ENCODE results near the gene KLRC1.
"Not testable (repeated sequence)": the region's sequence is repeated elsewhere in the genome, so short reads cannot be mapped to it uniquely, and the experiment has no call there.

Gene KLRC1

DNA sequence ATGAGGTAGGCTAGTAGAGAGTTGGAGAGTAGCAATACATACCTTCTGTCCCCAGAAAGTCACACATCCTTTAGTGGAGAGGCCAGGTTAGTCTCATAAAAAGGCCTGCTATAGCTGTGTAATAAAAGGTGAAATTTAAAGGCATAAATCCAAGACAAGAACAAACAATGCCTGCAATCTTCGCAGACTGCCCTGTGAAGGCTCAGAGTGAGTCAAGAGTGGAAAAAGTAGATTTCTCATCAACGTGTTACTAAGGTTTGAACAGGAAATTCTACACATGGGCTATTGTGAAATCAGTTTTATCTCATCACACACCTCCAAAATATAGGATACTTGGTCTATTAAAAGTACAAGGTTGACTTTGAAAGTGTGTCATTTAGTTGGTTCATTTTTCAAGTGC, at the start of gene KLRC1:
Gene KLRC1, minus strand, starts transcription at position 222 of the 400 bp plus-strand sequence. CDS start 2,221 bp downstream, outside the sequence.
- no peak for DNase-seq

DNA sequence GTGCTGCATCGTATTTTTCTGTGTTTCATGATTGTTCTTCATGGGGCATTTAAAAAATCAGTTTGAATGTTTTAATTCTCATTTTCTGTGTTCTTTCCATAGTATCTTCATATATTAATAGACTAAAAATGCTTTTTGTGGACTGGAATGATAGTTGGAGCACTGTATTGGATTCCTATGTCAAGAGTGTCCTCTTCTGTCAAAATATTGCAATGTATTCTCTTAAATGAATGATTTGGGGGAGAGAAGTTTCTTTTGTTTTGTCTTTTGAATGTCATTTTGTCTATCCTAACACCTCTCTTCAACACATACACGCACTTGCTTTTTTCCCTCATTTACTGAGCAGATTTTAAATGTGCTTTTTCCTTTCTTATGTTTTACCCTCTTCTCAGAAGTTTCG, 47.9 kb upstream of the KLRC1 start:
- DNase-seq: no peak

- no peak for DNase-seq
Measured at GRCh38 chr12:10498042-10498441, 44.9 kb upstream of the KLRC1 start.

DNA sequence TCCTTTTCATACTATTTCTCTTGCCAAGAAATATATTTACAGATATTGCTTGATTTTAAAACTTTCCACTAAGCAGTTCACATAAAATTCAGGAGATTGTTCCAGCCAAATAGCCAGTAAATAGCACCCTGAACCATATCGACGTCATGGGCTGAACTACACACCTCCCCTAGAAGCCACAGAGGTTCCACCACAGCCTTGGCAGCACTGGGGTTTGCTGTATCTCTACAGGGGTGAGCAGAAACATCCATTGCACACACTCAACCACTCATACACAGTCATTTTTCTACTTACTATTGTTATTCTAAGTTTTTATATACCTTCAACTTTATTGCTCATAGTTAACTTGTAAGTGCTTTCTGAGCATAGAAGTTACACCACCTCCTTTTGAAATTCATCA, 44.4 kb upstream of the KLRC1 start:
- no peak for DNase-seq

DNA sequence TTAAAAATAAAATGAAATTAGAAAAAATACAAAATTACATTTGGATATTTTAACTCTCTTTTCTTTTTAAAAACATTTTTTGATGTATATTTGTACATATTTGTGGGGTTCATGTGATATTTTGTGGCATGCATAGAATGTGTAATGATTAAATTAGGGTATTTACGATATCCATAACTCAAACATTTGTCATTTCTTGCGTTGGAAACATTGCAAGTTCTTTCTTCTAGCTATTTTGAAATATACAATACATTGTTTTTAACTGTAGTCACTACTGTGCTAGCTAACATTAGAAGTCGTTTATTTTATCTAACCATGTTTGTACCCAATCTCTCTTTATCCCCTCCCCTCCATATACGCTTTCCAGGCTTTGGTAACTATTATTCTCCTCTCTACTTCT, 38.6 kb upstream of the KLRC1 start:
- DNase-seq: no peak

- not testable (repeated sequence) for DNase-seq
Measured at GRCh38 chr12:10487328-10487727, 34.2 kb upstream of the KLRC1 start.

DNA sequence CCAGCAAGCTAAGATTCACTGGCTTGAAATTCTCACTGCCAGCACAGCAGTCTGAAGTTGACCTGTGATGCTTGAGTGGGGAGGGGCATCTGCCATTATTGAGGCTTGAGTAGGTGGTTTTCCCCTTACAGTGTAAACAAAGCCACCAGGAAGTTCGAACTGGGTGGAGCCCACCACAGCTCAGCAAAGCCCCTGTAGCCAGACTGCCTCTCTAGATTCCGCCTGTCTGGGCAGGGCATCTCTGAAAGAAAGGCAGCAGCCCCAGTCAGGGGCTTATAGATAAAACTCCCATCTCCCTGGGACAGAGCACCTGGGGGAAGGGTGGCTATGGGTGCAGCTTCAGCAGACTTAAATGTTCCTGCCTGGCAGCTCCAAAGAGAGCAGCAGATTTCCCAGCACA, 28.7 kb upstream of the KLRC1 start:
- not testable (repeated sequence) for DNase-seq

GRCh38 chr12:10472808-10473207, 19.6 kb upstream of the KLRC1 start:
- not testable (repeated sequence) for DNase-seq

DNA sequence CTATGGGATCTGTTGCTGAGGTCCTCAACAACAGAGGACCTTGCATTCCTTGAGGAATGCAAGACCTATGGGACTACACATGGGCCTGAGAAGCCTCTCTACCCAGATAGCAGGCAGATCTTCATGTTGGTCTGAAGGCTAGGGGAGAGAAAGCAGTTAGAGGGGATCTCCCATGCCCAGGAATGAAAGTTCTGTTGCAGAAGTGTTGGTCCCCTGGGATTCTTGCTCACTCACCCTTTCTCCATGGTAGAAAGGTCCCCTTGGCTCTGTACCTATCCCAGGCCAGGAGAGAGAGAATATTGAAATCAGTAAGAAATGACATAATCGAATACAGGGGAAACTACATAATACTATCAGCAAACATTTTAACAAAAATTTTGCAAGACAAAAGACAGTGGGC, 16.5 kb upstream of the KLRC1 start:
- DNase-seq: no peak

GRCh38 chr12:10466311-10466710, 13.1 kb upstream of the KLRC1 start:
- no peak for DNase-seq

DNA sequence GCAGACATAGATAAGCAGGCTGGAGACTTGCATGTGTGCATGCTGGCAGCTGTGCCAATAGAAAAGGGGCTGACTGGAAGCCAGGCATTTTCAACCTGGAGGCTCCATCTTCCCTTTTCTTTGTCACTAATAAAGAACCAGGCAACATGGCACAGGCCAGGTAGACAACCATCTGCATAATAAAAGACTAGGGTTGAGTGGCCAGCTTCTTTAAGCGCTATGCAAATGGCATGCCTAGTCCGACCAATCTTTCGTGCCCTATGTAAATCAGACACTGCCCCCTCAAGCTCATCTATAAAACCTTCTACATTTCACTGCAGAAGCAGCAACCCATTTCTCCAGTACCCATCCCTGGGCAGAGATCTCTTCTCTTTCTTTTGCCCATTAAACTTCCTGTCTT, 4.6 kb upstream of the KLRC1 start:
- DNase-seq: no peak

GRCh38 chr12:10456856-10457255, 3.7 kb upstream of the KLRC1 start:
- DNase-seq: no peak

DNA sequence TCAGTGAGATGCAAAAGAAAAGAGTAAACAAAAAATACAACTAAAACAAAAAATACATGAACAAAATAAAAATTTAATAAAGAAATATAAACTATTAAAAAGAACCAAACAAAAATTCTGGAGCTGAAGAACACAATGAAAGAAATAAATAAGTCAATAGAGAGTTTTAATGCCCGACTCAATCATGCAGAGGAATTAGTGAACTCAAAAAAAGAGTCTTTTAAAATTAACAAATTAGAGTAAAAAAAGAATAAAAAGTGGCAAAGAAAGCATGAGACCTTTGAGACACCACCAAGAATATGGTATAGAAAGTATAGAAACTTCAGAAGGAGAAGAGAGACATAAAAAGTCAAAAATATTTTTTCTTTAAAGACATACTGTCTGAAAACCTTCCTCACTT, 2.6 kb upstream of the KLRC1 start:
- DNase-seq: no peak

DNA sequence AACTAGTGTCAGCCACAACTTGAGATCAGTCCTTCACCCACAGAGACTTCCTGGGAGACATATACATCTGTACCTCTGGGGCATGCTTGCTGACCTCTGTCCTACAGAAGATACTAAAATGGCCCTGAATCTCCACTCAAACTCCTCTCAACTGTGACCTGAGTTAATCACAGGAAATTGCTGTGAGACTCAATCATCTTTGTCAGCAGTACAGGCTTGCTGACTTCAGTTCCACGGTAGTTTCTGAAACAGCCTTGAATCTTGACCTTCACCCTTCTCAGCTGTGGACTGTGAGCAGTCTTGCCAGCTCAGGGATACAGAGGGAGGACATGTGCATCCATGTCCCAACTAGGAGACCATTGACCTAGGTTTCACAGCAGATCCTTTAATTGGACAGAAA, 1.4 kb upstream of the KLRC1 start:
- DNase-seq: no peak

DNA sequence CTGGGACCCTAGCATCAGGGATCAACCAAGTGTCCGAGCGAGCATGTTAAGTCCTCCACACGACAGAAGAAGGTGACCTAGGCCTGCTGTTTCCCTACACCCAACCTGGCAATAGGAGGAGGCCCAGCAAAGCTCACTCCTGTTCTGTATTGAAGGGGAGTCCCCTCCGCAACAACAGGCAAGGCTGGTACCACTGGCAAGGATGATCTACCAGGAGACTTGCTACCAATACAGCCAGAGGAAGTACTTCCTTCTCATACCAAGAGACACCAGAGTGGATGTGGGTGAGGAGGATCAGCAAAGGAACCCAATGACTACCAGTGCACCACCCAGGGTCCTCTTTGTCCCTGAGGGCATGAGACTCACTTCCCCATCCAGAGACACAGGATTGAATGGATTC, 4.9 kb downstream of the KLRC1 start:
- DNase-seq: no peak

DNA sequence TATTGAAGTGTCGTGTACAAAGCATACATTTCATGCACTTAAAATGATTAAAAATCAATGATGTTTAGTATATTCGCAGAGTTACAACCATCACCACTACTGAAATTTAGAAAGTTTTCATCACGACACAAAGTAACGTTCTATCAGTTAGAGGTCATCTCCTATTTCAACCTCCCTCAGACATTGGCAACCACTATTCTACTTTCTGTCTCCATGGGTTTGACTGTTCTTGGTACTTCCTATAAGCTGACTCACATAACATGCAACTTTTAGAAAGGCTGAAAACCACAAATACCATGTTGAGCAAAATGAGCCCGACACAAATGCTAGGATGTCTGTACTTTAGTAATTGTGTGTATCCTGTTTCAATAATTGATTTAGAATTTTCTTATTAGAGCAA, 7.1 kb downstream of the KLRC1 start:
- DNase-seq: not testable (repeated sequence)

GRCh38 chr12:10441144-10441543, 12.0 kb downstream of the KLRC1 start:
- peak in 4 of 56 donors; percentile 1 to 4 (median 4) for DNase-seq

DNA sequence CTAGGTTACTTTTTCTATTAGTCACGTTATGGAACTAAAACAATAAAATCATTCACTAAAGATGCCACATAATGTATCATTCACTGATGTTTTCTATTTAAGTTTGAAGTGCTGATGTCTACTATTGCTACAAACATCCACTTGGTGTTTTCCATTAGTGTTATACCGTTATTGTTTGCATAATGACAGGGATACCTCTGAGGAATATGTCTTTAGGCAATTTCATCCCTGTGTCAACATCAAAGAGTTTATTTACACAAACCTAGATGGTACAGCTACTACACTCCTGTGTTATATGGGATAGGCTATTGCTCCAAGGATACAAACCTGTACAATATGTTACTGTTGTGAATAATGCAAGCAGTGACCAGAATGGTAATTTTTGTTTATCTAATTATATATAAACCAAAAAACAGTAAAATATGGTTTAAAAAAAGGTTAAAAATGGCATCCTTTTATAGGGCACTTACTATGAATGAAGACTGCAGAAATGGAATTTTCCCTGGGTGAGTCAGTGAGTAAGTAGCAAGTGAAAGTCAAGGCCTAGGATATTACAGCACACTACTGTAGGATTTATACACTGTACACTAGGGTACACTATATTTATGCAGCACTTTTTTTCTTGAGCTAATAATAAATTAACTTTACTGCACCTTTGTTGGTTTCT, 13.4 kb downstream of the KLRC1 start:
- not testable (repeated sequence) for DNase-seq

GRCh38 chr12:10437601-10438000, 15.6 kb downstream of the KLRC1 start:
- not testable (repeated sequence) for DNase-seq

GRCh38 chr12:10435816-10436215, 17.4 kb downstream of the KLRC1 start, which contains the start of gene KLRC2:
TSS of gene KLRC2 (minus strand) at chr12:10436010. CDS start at chr12:10435986, 24 bp downstream.
- peak in 7 of 56 donors; percentile 0 to 30 (median 10) for DNase-seq

DNA sequence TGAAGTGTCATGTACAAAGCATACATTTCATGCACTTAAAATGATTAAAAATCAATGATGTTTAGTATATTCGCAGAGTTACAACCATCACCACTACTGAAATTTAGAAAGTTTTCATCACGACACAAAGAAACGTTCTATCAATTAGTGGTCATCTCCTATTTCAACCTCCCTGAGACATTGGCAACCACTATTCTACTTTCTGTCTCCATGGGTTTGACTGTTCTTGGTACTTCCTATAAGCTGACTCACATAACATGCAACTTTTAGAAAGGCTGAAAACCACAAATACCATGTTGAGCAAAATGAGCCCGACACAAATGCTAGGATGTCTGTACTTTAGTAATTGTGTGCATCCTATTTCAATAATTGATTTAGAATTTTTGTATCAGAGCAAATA, 22.6 kb downstream of the KLRC1 start:
- DNase-seq: not testable (repeated sequence)

GRCh38 chr12:10425938-10426337, 27.2 kb downstream of the KLRC1 start:
- peak in 9 of 56 donors; percentile 1 to 27 (median 9) for DNase-seq

- not testable (repeated sequence) for DNase-seq
Measured at GRCh38 chr12:10424260-10424899, 28.8 kb downstream of the KLRC1 start.
